Stimulated activated CD8-positive, alpha-beta memory T cell treated with anti-CD3 and anti-CD28 coated beads, Interleukin-4, amount 100 ng/mL, for 1 hour (primary cell): ENCODE data around the gene MLYCD.

Experiments used
- DNase-seq, 2 donors: peaks; one replicate each; pipeline ENCODE4 v3.0.0-alpha.2; 2020; ENCODE audit warnings: low read depth in 2 of 2, low spot score in 1 of 2

The MLYCD gene

GRCh38 chr16:83925095-83925905 is 26.4 kb downstream of the MLYCD start:
- DNase-seq, result no peak

DNA sequence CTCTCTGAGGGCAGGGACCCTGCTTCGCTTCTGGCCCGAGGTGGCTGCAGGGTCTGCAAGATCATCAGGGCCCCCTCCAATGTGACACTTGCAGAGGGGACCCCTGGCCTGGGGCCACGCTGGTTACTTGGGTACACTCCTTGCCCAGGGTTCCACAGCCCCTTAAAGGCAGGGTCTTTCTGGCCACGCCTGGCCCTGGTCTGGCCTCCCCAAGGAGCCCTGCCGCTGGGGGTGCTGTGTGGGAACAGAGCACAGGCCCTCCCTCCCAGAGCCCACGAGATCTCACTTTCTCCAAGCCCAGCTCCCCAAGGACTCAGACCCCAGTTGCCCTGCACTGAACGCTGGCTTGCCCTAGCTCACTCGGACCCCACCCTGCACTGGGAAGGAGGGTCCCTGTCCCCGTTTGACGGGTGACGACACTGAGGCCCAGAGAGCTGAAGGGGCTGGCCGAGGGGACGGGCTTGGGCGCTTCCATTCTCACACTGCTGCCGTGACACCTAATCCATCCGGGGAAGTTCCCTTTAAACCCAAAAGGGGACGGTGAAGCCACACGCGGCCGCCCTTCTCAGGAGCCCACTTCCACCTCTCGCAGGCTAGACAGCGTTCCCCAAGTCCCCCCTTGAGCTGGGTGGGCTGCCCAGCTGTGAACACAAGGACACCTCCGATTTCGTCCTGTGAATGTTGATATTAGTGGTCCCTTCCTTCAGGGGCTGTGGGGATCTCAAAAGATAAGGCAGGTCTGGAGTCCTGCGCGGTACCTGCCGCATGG is 27.2 kb downstream of the MLYCD start:
- DNase-seq, result no peak

GRCh38 chr16:83926726-83927397 is 27.9 kb downstream of the MLYCD start:
- peak in 1 of 2 donors; percentile 29 for DNase-seq

- DNase-seq, result no peak
Observed at GRCh38 chr16:83928341-83929055, 29.6 kb downstream of the MLYCD start.

DNA sequence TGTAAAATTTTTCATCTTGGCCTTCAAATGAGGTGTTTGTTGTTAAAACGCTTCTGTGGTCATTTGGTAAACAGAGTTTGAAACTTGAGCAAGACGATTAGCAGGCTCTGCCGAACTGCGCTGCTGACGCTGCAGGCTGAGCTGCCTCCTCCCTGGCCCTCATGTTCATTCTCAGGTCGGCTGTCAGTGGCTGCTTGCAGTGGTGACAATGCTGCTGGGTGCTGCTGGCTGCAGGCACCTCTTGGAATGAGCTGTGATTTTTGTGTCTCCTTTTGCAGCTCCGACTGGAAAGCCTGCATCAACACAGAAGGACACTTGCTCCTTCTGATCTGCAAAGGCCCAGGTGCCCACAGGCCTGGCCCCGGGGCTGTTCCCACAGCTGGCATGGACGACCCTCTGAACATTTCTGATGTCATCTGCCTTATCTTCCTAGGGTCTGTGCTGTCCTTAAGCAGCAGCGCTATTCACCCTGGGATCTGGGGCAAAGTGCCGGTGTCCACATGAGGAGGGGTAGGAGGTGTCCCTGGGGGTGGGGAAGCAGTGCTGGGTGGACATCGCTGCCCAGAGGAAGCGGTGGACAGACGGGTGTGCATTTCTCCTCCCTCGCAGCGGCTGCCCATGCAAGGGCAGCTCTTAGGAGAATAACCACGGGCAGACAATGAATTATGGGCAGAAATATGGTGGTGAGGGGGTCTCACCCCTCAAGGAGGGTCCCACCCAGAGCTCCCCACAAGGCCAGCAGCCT is 31.1 kb downstream of the MLYCD start:
- no peak for DNase-seq

DNA sequence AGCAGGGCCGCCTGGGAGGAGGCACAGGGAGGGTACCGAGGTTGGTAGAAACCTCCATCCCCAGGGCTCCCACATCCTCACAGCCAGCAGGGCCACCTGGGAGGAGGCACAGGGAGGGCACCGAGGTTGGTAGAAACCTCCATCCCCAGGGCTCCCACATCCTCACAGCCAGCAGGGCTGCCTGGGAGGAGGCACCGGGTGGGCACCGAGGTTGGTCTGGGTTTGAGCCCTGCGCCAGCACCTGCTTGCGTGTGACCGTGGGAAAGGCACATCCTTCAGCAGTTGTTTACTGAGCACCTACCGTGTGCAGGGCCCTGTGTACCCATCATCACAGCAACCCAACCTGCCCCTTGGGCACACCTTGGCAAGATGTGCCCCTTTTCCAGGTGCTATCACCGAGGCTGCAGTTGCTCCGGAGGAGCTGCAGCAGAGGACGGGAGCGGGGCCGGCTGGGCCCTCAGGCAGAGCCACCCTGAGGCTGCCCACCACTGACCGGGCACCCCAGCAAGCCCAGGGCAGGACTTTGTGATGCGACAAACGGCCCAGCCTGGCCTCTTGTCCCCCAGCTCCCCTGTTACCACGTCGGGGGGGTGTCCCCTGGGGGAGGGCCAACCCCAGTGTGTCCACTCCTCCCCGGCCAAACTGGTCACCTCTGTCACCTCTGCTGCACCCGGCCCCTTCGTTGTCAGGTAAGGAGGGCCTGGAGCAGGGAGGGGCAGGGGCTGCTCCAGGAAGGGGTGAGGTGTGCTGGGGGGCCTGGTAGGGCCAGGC is 32.0 kb downstream of the MLYCD start:
- no peak for DNase-seq

DNA sequence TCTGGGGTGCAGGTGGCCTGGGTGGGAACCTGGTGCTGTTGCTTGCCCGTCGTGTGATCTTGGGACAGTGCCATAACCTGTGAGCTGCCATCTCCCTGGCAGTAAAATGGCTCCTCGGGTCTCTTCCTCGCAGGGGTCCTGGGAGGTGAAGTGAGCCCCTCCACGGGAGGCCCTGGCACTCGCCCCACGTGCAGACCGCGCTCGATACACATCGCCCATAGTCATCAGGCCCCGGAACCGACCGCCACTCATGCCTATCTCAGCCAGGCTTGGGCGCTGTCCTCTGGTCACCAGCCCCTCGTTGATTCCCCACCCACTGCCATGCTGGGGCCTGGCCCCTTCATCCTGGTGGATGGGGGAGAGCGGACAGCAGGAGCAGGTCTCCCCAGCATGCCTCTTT is 32.6 kb downstream of the MLYCD start:
- no peak for DNase-seq

- DNase-seq, result no peak
Observed at GRCh38 chr16:83932304-83932703, 33.4 kb downstream of the MLYCD start.

DNA sequence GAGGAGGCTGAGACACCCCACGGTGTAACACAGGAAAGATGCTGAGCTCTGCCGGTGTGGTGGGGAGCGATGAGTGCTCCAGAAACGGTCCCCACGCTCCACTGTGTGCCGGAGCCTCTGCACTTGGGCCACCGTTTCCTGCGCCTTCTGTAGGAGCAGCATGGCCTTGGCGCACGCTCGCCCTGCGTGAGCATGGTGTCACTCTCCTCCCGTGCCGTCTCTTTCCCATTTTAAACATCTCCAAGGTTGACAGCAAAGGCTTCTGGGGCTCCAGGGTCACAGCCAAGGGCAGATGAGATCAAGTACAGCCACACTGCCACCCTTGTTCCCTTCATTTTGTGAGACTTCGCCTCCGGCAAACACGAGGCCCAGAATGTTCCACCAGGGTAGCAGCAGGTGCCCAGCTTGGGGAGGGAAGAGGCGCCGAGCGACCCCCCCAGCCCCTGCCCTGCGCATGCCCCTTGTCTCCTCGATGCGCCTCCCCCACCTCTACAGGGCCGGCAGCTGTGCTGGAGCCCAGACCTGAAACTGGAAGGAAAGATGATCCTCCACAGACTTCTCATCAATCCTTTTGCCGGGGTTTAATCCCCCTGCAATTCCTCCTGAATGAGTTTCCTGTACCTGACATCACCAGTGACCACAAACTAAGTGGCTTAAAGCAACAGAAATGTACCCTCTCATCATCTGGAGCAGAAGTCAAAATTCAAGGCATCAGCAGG is 34.2 kb downstream of the MLYCD start:
- no peak for DNase-seq

GRCh38 chr16:83933885-83934683 is 35.2 kb downstream of the MLYCD start:
- DNase-seq, result no peak

DNA sequence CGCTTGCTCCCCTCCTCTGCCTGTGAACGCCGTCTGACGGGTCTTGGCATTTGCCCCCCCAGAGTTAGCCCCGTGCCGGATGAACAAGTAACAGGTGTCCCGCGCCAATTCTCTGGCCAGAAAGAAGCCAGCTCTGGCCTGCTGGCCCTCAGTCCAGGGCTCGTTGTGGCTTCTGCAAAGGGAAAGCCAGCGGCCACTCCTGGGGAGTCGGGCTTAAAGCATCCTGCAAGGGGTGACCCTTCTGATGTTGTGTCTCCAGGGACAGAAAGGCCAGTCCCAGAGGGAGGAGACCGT is 35.7 kb downstream of the MLYCD start:
- no peak for DNase-seq

DNA sequence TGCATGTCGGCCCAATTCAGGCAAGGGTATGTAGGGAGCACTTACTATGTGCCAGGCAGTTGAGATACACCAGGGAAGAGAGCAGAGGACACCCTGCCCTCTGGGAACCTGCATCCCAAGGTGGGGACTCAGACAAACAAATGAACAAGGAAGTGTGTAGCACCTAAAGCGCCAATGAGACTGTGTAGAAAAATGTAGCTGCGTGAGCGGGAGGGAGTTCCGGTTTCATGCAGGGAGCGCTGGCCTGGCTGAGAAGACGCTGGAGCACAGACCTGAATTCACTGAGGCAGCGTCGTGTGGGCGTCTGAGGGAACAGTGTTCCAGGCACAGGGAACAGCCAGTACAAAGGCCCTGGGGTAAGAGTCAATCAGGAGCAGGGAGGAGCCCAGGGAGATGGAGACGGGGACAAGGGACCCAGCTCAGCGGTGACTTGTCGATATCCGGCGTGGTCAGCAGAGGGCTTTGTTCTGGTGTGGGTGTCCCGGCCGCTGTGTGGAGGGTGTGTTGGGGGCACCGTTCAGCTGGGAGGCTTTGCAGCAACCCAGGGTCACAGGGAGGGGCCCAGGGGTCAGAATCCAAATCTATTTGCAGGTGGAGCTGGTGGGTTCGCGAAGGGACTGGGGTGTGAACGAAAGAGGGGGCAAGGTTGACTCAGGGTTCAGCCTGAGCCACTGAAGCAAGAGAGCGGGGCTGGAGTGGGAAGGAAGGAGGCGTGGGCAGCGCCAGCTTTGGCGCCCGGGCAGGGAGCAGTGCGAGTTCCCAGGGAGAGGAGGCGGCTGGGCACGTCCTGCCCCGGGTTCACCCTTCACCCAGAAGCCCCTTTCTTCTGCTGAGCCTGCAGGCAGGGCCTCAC is 36.3 kb downstream of the MLYCD start:
- DNase-seq, result no peak

DNA sequence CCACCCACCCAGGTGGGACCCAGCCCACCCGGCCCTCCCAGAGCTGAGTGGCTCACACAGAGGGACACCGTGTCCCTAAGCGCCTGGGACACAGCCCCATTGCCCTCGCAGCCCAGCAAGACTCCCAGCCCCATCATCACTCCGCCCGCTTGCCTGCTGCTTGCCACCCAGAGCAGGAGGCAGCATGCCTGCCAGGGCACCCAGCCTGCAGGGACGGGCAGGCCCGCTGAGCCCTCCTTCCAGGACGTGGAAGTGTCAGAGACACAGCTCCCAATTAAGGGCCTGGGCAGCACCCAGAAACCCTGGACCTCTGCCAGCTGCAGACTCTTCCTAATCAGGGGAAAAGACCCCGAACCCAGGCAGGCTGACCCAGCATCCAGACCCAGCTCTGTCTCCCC is 36.9 kb downstream of the MLYCD start:
- no peak for DNase-seq

DNA sequence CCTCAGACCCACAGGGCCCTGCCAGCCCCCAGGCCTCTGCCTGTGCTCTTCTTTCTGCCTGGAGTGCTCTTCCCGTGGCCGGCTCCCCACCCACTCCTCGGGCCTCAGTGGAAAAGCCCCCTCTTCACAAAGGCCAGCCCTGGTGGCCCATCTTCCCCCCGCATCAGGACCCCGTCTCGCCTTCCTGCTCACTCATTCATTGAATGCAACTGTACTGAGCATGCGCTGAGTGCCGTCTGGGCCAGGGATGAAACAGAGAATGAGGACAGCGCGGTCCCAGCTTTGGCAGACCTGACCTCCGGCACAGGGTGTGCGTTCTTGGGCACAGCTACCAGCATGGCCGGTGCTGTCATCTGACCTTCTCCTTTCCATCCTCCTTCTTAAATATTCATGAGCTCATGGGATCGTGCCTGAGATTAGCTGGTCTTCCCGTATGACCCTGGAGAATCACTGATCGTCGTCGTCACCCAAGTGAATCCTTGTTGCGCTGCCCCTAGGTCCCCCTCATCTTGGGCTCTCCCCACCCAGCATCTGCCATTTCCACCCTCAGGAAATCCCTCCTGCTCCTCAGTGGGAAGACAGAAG is 37.8 kb downstream of the MLYCD start:
- no peak for DNase-seq

GRCh38 chr16:83937267-83937666 is 38.4 kb downstream of the MLYCD start:
- DNase-seq, result no peak

DNA sequence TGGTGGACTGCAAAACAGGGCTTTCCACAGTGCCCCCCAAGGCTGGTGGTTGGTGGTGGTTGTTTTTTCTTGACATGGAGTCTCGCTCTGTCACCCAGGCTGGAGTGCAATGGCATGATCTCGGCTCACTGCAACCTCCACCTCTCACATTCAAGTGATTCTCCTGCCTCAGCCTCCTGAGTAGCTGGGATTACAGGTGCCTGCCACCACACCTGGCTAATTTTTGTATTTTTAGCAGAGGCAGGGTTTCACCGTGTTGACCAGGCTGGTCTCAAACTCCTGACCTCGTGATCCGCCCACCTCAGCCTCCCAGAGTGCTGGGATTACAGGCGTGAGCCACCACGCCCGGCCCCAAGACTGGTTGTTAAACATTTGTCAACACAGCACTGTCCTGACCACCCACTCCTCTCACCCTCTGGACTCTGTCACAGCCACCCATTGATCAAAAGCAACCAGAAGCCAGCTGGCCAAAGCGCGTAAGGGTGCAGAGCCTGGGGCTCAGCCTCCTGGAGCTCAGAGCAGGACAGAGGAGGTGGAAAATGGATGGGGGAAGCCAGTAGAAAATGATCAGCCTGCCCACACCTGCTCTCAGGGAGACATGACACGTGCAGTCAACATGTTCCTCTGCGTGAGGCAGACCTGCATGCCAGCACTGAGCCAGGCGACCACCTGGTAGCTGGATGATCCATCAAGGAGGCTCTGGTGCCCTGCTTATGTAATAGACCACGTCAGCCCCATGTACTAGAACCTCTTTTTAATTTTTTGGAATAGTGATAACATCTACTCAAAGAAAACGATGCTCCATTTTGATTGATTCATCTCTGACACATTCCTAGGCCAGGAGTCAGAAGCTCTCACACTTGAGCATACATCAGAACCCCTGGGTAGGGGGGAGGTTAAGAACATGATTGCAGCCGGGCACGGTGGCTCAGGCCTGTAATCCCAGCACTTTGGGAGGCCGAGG is 39.3 kb downstream of the MLYCD start:
- no peak for DNase-seq
